OCI-LY3 (cell line): Measurements from ENCODE around the gene PARD3.

Experiments used
- H2AFZ ChIP-seq: fragments of 200-600, 300-600 bp; shearing (Covaris generic); 2 replicates; pipeline ENCODE4 v1.6.0; 2014; ENCODE audit warnings: antibody characterized with exemption, low read depth, low read length
- H3K27ac ChIP-seq: fragments of 200-600, 300-600 bp; sonication (generic); 2 replicates; pipeline ENCODE4 v1.5.1; 2014; ENCODE audit warnings: mild to moderate bottlenecking, low read length, moderate library complexity, mixed read lengths
- H3K27me3 ChIP-seq: fragments of 200-600, 300-600 bp; sonication (generic); 2 replicates; pipeline ENCODE4 v1.6.1; 2014; ENCODE audit warnings: low read depth, low read length, mixed read lengths
- H3K36me3 ChIP-seq: fragments of 200-600, 300-600 bp; sonication (generic); replicated peaks from 2 replicates; pipeline ENCODE3; 2014; ENCODE audit warnings: low read depth, low read length, mixed read lengths
- H3K4me1 ChIP-seq: fragments of 300-600, 200-600 bp; sonication (generic); 2 replicates; pipeline ENCODE4 v1.6.1; 2014; ENCODE audit warnings: low read length, mixed read lengths
- H3K4me2 ChIP-seq: fragments of 200-600, 300-600 bp; sonication (generic); 2 replicates; pipeline ENCODE4 v1.6.1; 2014; ENCODE audit warnings: low read length, mixed read lengths
- H3K4me3 ChIP-seq: fragments of 300-600, 200-600 bp; sonication (generic); 2 replicates; pipeline ENCODE4 v1.5.1; 2014; ENCODE audit warnings: antibody characterized with exemption, mild to moderate bottlenecking, low read length, moderate library complexity
- H3K79me2 ChIP-seq: fragments of 300-600, 200-600 bp; shearing (Covaris generic); 2 replicates; pipeline ENCODE4 v1.6.1; 2014; ENCODE audit warnings: mild to moderate bottlenecking, low read length, mixed read lengths
- H3K9ac ChIP-seq: fragments of 300-600, 200-600 bp; shearing (Covaris generic); 2 replicates; pipeline ENCODE4 v1.6.0; 2014; ENCODE audit warnings: mild to moderate bottlenecking, low read length, moderate library complexity
- H3K9me3 ChIP-seq: fragments of 200-600, 300-600 bp; shearing (Covaris generic); 2 replicates; pipeline ENCODE4 v1.6.1; 2014; ENCODE audit warnings: low read length, mixed read lengths; ENCODE audit not compliant: insufficient read depth
- H4K20me1 ChIP-seq: fragments of 200-600, 300-600 bp; sonication (generic); 2 replicates; pipeline ENCODE4 v1.6.1; 2016; ENCODE audit warnings: low read length, mixed read lengths; ENCODE audit not compliant: insufficient read depth
- CTCF ChIP-seq: fragments of 200-600, 300-600 bp; sonication (generic); IDR thresholded peaks from 2 replicates; pipeline ENCODE4 v1.5.1; 2014; ENCODE audit warnings: antibody characterized with exemption, low read length, low read depth
- EZH2phosphoT487 ChIP-seq: fragments of 200-600 bp; shearing (Covaris generic); IDR thresholded peaks from 2 replicates; pipeline ENCODE4 v1.6.1; 2018; ENCODE audit warnings: antibody characterized with exemption, mixed run types, low read depth

PARD3 gene

DNA sequence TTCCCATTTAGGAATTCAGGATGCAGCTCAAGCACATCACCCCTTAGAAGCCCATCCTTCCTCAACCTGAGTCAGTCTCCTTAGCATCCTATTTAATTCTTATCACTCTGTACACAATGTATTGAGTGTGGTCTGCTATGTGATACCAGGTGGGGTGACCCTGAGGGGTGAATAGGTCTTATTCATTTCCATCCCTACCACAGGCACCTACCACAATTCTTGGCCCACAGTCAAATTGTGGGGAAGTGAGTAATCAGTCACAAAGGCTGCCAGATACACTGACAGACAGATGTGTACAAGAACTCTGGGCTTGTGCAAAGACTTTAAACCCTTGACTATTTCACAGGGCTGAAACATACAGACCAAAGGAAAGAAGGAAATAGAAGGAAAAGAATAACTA is 560.5 kb downstream of the PARD3 start:
- Histone ChIP-seq H2AFZ (no peak overlapping the region), H3K4me1 (no peaks in the 10 kb centered on the region), H3K79me2 (no peaks in the 10 kb centered on the region), H3K9ac (no peak overlapping the region), H3K27me3 (no peaks in the 10 kb centered on the region), H3K4me3 (no peak overlapping the region), H3K4me2 (no peak overlapping the region), H3K9me3 (no peaks in the 10 kb centered on the region), H3K36me3 (no peaks in the 10 kb centered on the region), H4K20me1 (no peaks in the 10 kb centered on the region), H3K27ac (no peak overlapping the region)
- TF ChIP-seq CTCF (no peak), EZH2phosphoT487 (no peak)

DNA sequence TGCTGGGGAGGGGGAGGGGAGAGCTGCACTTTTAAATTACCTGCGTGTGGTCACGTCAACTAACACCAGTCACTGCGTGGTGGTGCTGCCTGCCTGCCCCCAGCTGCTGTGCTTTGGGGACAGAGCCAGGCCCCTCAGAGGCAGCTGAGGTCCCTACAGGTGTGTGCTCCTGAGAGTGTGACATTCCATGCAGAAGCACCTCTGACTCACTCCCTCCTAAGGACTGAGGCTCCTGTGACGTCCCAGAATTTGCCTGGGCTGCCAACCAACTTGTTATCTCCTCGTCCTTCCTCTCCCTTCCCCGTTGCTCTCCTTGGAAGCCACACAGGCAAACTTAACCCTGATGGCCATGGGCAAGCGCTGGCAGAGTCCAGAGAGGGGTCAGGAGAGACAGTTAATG is 563.0 kb downstream of the PARD3 start:
- Histone ChIP-seq H4K20me1 (no peaks in the 10 kb centered on the region), H3K27me3 (no peaks in the 10 kb centered on the region), H3K4me2 (no peak overlapping the region), H3K4me3 (no peak overlapping the region), H2AFZ (no peak overlapping the region), H3K79me2 (no peaks in the 10 kb centered on the region), H3K27ac (no peak overlapping the region), H3K36me3 (no peaks in the 10 kb centered on the region), H3K4me1 (no peaks in the 10 kb centered on the region), H3K9me3 (no peaks in the 10 kb centered on the region), H3K9ac (no peak overlapping the region)
- TF ChIP-seq CTCF (no peak), EZH2phosphoT487 (no peak)

GRCh38 chr10:34251177-34251576 is 563.9 kb downstream of the PARD3 start:
- H3K27ac ChIP-seq = no peak overlapping the region
- no peaks in the 10 kb centered on the region for H3K4me1 ChIP-seq
- no peak overlapping the region for H3K4me3 ChIP-seq
- H3K4me2 ChIP-seq = no peak overlapping the region
- no peak overlapping the region for H2AFZ ChIP-seq
- no peaks in the 10 kb centered on the region for H3K9me3 ChIP-seq
- no peak overlapping the region for H3K9ac ChIP-seq
- TF ChIP-seq EZH2phosphoT487 = no peak
- TF ChIP-seq CTCF = no peak
- H3K27me3 ChIP-seq = no peaks in the 10 kb centered on the region
- H3K79me2 ChIP-seq = no peaks in the 10 kb centered on the region
- H4K20me1 ChIP-seq = no peaks in the 10 kb centered on the region
- no peaks in the 10 kb centered on the region for H3K36me3 ChIP-seq

DNA sequence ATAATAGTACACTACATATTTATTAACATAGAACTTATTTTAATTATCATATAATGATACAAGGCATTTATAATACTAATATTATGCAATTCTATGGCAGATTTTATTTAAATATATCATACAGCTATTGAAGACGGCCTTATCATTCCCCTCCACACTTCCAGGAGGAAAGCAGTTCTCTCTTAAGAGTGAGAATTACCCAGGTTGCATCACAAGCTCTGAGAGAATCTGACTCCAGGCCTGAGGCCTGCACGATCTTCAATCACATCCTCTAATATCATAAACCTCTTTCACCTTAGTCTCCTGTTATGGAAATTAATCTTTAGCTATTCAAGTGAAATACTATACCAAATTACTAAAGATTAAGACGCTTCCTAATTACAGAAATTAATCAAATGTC is 564.4 kb downstream of the PARD3 start:
- H3K79me2 ChIP-seq = no peaks in the 10 kb centered on the region
- no peaks in the 10 kb centered on the region for H3K4me1 ChIP-seq
- H2AFZ ChIP-seq = no peak overlapping the region
- H3K4me2 ChIP-seq = no peak overlapping the region
- H3K4me3 ChIP-seq = no peak overlapping the region
- H3K9me3 ChIP-seq = no peaks in the 10 kb centered on the region
- H3K9ac ChIP-seq = no peak overlapping the region
- no peak overlapping the region for H3K27ac ChIP-seq
- H3K36me3 ChIP-seq = no peaks in the 10 kb centered on the region
- no peaks in the 10 kb centered on the region for H4K20me1 ChIP-seq
- TF ChIP-seq CTCF = no peak
- TF ChIP-seq EZH2phosphoT487 = no peak
- no peaks in the 10 kb centered on the region for H3K27me3 ChIP-seq
